Keratinocyte (primary cell): ENCODE data around the gene FAM83C. TPM values are rescaled to one million over a fixed set of nuclear protein-coding genes. Genes with fewer than 3 reads are reported as not detected.

ENCODE experiments used
- DNase-seq: peaks from one replicate; pipeline ENCODE4 v3.0.0-alpha.2; 2011; ENCODE audit warnings: low read depth, missing footprints, low spot score
- FAIRE-seq: peaks from 2 replicates; lab custom pipeline; 2011; peaks lifted over from hg19 to GRCh38; lab: Jason Lieb, UNC
- H2AFZ ChIP-seq: 2 replicates; pipeline ENCODE4 v1.6.0; 2012; ENCODE audit warnings: low read length, control low read depth, inconsistent platforms; ENCODE audit not compliant: control insufficient read depth
- H3K27ac ChIP-seq: 2 replicates; pipeline ENCODE4 v1.5.1; 2011; ENCODE audit warnings: low read length; ENCODE audit not compliant: control insufficient read depth, insufficient read depth
- H3K27me3 ChIP-seq: 3 replicates; pipeline ENCODE4 v1.6.0; 2011; ENCODE audit warnings: low read length; ENCODE audit not compliant: control insufficient read depth, insufficient read depth; ENCODE audit errors: extremely low read depth
- H3K36me3 ChIP-seq, 2 experiments: 2 replicates in 1 of 2; 3 replicates in 1 of 2; pipeline ENCODE4 v1.5.1; 2011; ENCODE audit warnings: low read length in 2 of 2, mild to moderate bottlenecking in 1 of 2; ENCODE audit not compliant: control insufficient read depth in 2 of 2, insufficient read depth in 2 of 2; ENCODE audit errors: extremely low read depth in 1 of 2
- H3K4me1 ChIP-seq: 3 replicates; pipeline ENCODE4 v1.5.1; 2011; ENCODE audit warnings: low read length; ENCODE audit not compliant: control insufficient read depth, insufficient read depth; ENCODE audit errors: extremely low read depth
- H3K4me2 ChIP-seq: 3 replicates; pipeline ENCODE4 v1.6.0; 2011; ENCODE audit warnings: low read depth, low read length; ENCODE audit not compliant: control insufficient read depth, insufficient read depth; ENCODE audit errors: extremely low read depth
- H3K4me3 ChIP-seq, 3 experiments: fragments of 200-600 bp in 1 of 3; sonication (generic) in 1 of 3; 2 replicates in 2 of 3; 3 replicates in 1 of 3; pipeline ENCODE4 v1.5.1; 2011 to 2016; ENCODE audit warnings: low read length in 3 of 3, mild to moderate bottlenecking in 3 of 3, control low read depth in 2 of 3, inconsistent platforms in 1 of 3, low read depth in 1 of 3, mixed read lengths in 1 of 3, mixed run types in 1 of 3, moderate library complexity in 1 of 3; ENCODE audit not compliant: control insufficient read depth in 2 of 3, insufficient read depth in 2 of 3; ENCODE audit errors: extremely low read depth in 1 of 3
- H3K79me2 ChIP-seq: 2 replicates; pipeline ENCODE4 v1.6.0; 2012; ENCODE audit warnings: low read length; ENCODE audit not compliant: control insufficient read depth, insufficient read depth
- H3K9ac ChIP-seq: 3 replicates; pipeline ENCODE4 v1.6.0; 2011; ENCODE audit warnings: low read length; ENCODE audit not compliant: control insufficient read depth, insufficient read depth; ENCODE audit errors: extremely low read depth
- H3K9me1 ChIP-seq: 3 replicates; pipeline ENCODE4 v1.6.0; 2011; ENCODE audit warnings: low read length; ENCODE audit not compliant: control insufficient read depth, insufficient read depth; ENCODE audit errors: extremely low read depth
- H3K9me3 ChIP-seq: 2 replicates; pipeline ENCODE4 v1.5.1; 2012; ENCODE audit warnings: low read depth, low read length; ENCODE audit not compliant: control insufficient read depth
- H4K20me1 ChIP-seq: 3 replicates; pipeline ENCODE4 v1.6.0; 2011; ENCODE audit warnings: low read length; ENCODE audit not compliant: control insufficient read depth, insufficient read depth; ENCODE audit errors: extremely low read depth
- CTCF ChIP-seq, 3 experiments: IDR thresholded peaks in 1 of 3; conservative IDR thresholded peaks in 1 of 3; optimal IDR thresholded peaks in 1 of 3; 2 replicates in 2 of 3; 3 replicates in 1 of 3; pipeline versions ENCODE3 to v1.5.1; 2011; ENCODE audit warnings: low read length in 3 of 3, mild to moderate bottlenecking in 3 of 3, moderate library complexity in 2 of 3, control low read depth in 1 of 3, inconsistent platforms in 1 of 3; ENCODE audit not compliant: insufficient read depth in 2 of 3; ENCODE audit errors: extremely low read depth in 1 of 3
- EZH2 ChIP-seq: IDR thresholded peaks from one replicate; pipeline ENCODE4 v1.6.1; 2012; ENCODE audit warnings: inconsistent platforms, mild to moderate bottlenecking, low read length, moderate library complexity
- dilution Hi-C: fragments of 300-500 bp; cut with MboI; formaldehyde crosslinking; loops from one replicate; pipeline ENCODE4 v1.7.0; 2020; ENCODE audit warnings: low sequenced_read_pairs; ENCODE audit not compliant: extremely low pct_ligation_motif_present
- polyA plus RNA-seq, 5 experiments: library from polyadenylated mRNA; depleted of rRNA in 3 of 5; stranded (reverse) in 3 of 5; stranded (forward) in 1 of 5; unstranded in 1 of 5; fragments of >200 nt; gene quantifications; 1 replicate in 1 of 5; 2 replicates in 3 of 5; 3 replicates in 1 of 5; pipeline versions ENCODE4 v1.2.1 to v1.2.3, GENCODE V29; 2011 to 2012; ENCODE audit warnings: missing spikeins in 2 of 5, low read depth in 1 of 5, low replicate concordance in 1 of 5

FAM83C gene
- polyA plus RNA-seq, 1 donor (not counting 4 experiments of a cell fraction or from before 2014, with no cell fraction given): 12.4 TPM

DNA sequence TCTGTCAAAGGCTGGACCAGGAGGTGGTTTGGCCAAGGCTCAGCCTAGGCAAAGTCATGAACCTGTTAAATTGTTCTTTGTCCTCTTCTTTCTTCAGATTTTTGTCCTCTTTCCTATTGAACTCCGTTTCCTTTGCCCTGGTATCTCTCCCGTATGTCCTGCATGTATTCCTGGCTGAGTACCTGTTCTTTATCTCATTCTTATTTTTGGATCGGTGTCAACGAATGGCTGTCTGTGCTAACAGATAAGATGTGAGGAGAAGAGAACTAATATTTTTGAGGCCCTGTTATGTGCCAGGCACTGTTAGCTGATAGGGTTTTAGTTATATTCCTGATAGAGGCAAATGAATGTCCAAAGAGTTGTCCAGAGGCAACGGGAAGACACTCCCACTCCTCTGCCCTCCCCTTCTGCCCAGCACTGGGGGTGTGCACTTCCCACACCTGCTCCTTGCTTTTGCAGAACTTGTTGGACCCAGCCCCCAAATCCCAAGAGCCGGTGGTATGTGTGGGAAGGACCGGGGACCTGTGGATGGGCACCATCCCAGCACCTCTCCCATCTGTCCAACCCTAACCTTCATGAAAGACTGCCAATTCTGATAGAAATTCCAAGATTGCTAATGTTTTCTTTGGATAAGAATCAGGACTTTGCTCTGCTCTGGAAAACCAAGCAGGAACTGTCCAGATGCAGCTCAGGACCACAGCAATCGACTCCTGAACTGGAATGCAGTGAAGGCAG is 34.9 kb downstream of the FAM83C start:
- Histone ChIP-seq H3K27me3 (no peaks in the 10 kb centered on the region), H3K79me2 (no peaks in the 10 kb centered on the region), H4K20me1 (no peaks in the 10 kb centered on the region), H2AFZ (no peak overlapping the region), H3K4me3 (no peak overlapping the region), H3K36me3 (no peaks in the 10 kb centered on the region), H3K9ac (no peak overlapping the region), H3K4me2 (no peak overlapping the region), H3K27ac (no peak overlapping the region), H3K9me1 (no peaks in the 10 kb centered on the region), H3K9me3 (no peaks in the 10 kb centered on the region), H3K4me1 (no peaks in the 10 kb centered on the region)
- DNase-seq (no peak), FAIRE-seq (no peak)
- TF ChIP-seq CTCF (optimal IDR thresholded peaks at IDR 0.05 in 1 of 3, IDR thresholded peaks at IDR 0.05 in 1 of 3, conservative IDR thresholded peaks at IDR 0.05 in 1 of 3; ENCODE audit: extremely low read depth in 1 of 3, insufficient read depth in 2 of 3, low read length in 3 of 3): no peak
- no peak for TF ChIP-seq EZH2
- dilution Hi-C loops: no loop called here

DNA sequence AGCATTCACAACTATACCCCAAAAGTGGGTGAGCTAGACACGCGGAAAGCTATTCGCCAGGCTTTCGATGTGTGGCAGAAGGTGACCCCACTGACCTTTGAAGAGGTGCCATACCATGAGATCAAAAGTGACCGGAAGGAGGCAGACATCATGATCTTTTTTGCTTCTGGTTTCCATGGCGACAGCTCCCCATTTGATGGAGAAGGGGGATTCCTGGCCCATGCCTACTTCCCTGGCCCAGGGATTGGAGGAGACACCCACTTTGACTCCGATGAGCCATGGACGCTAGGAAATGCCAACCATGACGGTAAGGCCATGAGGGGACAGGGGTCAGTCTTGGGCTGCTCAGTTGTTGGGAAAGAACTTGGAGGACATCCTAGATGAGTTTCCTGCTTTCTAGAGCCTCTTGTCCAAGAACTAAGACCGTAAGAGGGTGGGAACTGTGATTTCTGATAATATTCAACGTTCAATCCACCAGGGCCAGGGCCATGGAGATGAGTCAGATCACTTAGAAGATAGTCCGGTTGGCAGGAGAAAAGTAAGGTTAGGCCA is 37.7 kb downstream of the FAM83C start:
- H4K20me1 ChIP-seq: no peaks in the 10 kb centered on the region
- H2AFZ ChIP-seq: no peak overlapping the region
- H3K9me1 ChIP-seq: no peaks in the 10 kb centered on the region
- no peaks in the 10 kb centered on the region for H3K4me1 ChIP-seq
- dilution Hi-C loops: no loop called here
- no peak overlapping the region for H3K4me3 ChIP-seq
- DNase-seq (no peak), FAIRE-seq (no peak)
- no peaks in the 10 kb centered on the region for H3K27me3 ChIP-seq
- H3K9ac ChIP-seq: no peak overlapping the region
- H3K9me3 ChIP-seq: no peaks in the 10 kb centered on the region
- H3K36me3 ChIP-seq: no peaks in the 10 kb centered on the region
- no peaks in the 10 kb centered on the region for H3K79me2 ChIP-seq
- H3K4me2 ChIP-seq: no peak overlapping the region
- H3K27ac ChIP-seq: no peak overlapping the region
- TF ChIP-seq CTCF (optimal IDR thresholded peaks at IDR 0.05 in 1 of 3, IDR thresholded peaks at IDR 0.05 in 1 of 3, conservative IDR thresholded peaks at IDR 0.05 in 1 of 3; ENCODE audit: extremely low read depth in 1 of 3, insufficient read depth in 2 of 3, low read length in 3 of 3): no peak
- TF ChIP-seq EZH2: no peak
